H9 (cell line): ENCODE measurements around the gene TMEM204. TPM values are rescaled to one million over a fixed set of nuclear protein-coding genes. Genes with fewer than 3 reads are reported as not detected.

Experiments used
- DNase-seq: peaks from one replicate; pipeline ENCODE4 v3.0.0-alpha.2; 2017
- H2AFZ ChIP-seq: one replicate; pipeline ENCODE4 v1.6.1; 2013; ENCODE audit warnings: mild to moderate bottlenecking, low read length, control low read depth, moderate library complexity
- H2AK5ac ChIP-seq: 2 replicates; pipeline ENCODE4 v1.6.1; 2013; ENCODE audit warnings: low read length, control low read depth, mixed read lengths; ENCODE audit not compliant: insufficient read length
- H2BK120ac ChIP-seq: one replicate; pipeline ENCODE4 v1.6.1; 2013; ENCODE audit warnings: low read depth, mild to moderate bottlenecking, low read length, control low read depth, inconsistent platforms; ENCODE audit not compliant: poor library complexity, severe bottlenecking
- H2BK12ac ChIP-seq: 2 replicates; pipeline ENCODE4 v1.6.1; 2013; ENCODE audit warnings: low read length, control low read depth, mixed read lengths, low read depth; ENCODE audit not compliant: insufficient read length
- H2BK15ac ChIP-seq: 2 replicates; pipeline ENCODE4 v1.6.1; 2013; ENCODE audit warnings: low read depth, low read length, control low read depth
- H2BK20ac ChIP-seq: one replicate; pipeline ENCODE4 v1.6.1; 2013; ENCODE audit warnings: low read depth, mild to moderate bottlenecking, low read length, control low read depth, inconsistent platforms; ENCODE audit not compliant: poor library complexity, severe bottlenecking
- H2BK5ac ChIP-seq: 2 replicates; pipeline ENCODE4 v1.6.1; 2013; ENCODE audit warnings: low read length, control low read depth, mixed read lengths; ENCODE audit not compliant: insufficient read length
- H3K14ac ChIP-seq: 2 replicates; pipeline ENCODE4 v1.6.1; 2013; ENCODE audit warnings: low read length, control low read depth; ENCODE audit not compliant: insufficient read depth
- H3K18ac ChIP-seq: 2 replicates; pipeline ENCODE4 v1.6.1; 2013; ENCODE audit warnings: low read depth, mild to moderate bottlenecking, mixed read lengths, low read length, control low read depth; ENCODE audit not compliant: insufficient read length
- H3K23ac ChIP-seq: 2 replicates; pipeline ENCODE4 v1.6.1; 2013; ENCODE audit warnings: low read length, control low read depth, mixed read lengths, low read depth; ENCODE audit not compliant: insufficient read length
- H3K23me2 ChIP-seq: 2 replicates; pipeline ENCODE4 v1.6.1; 2013; ENCODE audit warnings: low read depth, mild to moderate bottlenecking, mixed read lengths, low read length, control low read depth; ENCODE audit not compliant: insufficient read length, poor library complexity, severe bottlenecking
- H3K27ac ChIP-seq: 2 replicates; pipeline ENCODE4 v1.5.1; 2013; ENCODE audit warnings: low read length, control low read depth, mixed read lengths, low read depth; ENCODE audit not compliant: insufficient read length
- H3K27me3 ChIP-seq: 2 replicates; pipeline ENCODE4 v1.6.1; 2013; ENCODE audit warnings: low read length, control low read depth, inconsistent platforms; ENCODE audit not compliant: insufficient read depth
- H3K4ac ChIP-seq: 2 replicates; pipeline ENCODE4 v1.6.1; 2013; ENCODE audit warnings: low read depth, mild to moderate bottlenecking, control low read depth, inconsistent platforms, low read length, moderate library complexity
- H3K4me1 ChIP-seq: 2 replicates; pipeline ENCODE4 v1.6.1; 2013; ENCODE audit warnings: low read length, control low read depth, inconsistent platforms; ENCODE audit not compliant: insufficient read depth
- H3K4me2 ChIP-seq: 2 replicates; pipeline ENCODE4 v1.6.1; 2013; ENCODE audit warnings: low read length, control low read depth, mixed read lengths; ENCODE audit not compliant: insufficient read length, insufficient read depth
- H3K56ac ChIP-seq: 2 replicates; pipeline ENCODE4 v1.6.1; 2013; ENCODE audit warnings: low read depth, mild to moderate bottlenecking, mixed read lengths, low read length, control low read depth; ENCODE audit not compliant: insufficient read length
- H3K79me1 ChIP-seq: 2 replicates; pipeline ENCODE4 v1.6.1; 2013; ENCODE audit warnings: low read depth, mild to moderate bottlenecking, moderate library complexity, low read length, control low read depth, inconsistent platforms; ENCODE audit not compliant: insufficient read depth, poor library complexity, severe bottlenecking
- H3K79me2 ChIP-seq: 2 replicates; pipeline ENCODE4 v1.6.1; 2013; ENCODE audit warnings: low read length, control low read depth, inconsistent platforms; ENCODE audit not compliant: insufficient read depth
- H3K9ac ChIP-seq: 2 replicates; pipeline ENCODE4 v1.6.1; 2013; ENCODE audit warnings: low read length, control low read depth, mixed read lengths; ENCODE audit not compliant: insufficient read length; ENCODE audit errors: extremely low read depth
- H3K9me3 ChIP-seq: one replicate; pipeline ENCODE4 v1.6.1; 2013; ENCODE audit warnings: low read depth, low read length, inconsistent platforms; ENCODE audit not compliant: control insufficient read depth
- H3T11ph ChIP-seq: one replicate; pipeline ENCODE4 v1.6.1; 2013; ENCODE audit warnings: mild to moderate bottlenecking, low read length, control low read depth, inconsistent platforms
- H4K20me1 ChIP-seq: one replicate; pipeline ENCODE4 v1.6.1; 2013; ENCODE audit not compliant: control insufficient read depth, insufficient read length, insufficient read depth
- H4K5ac ChIP-seq: 2 replicates; pipeline ENCODE4 v1.6.1; 2013; ENCODE audit warnings: low read depth, mild to moderate bottlenecking, mixed read lengths, low read length, control low read depth; ENCODE audit not compliant: insufficient read length
- H4K8ac ChIP-seq: replicated peaks from 2 replicates; pipeline ENCODE4 v1.6.1; 2013; ENCODE audit warnings: low read length, control low read depth, mixed read lengths, low read depth; ENCODE audit not compliant: insufficient read length
- H4K91ac ChIP-seq: 2 replicates; pipeline ENCODE4 v1.6.1; 2013; ENCODE audit warnings: low read depth, mild to moderate bottlenecking, moderate library complexity, mixed read lengths, low read length, control low read depth; ENCODE audit not compliant: insufficient read length
- H3K27ac Mint-ChIP-seq, 3 experiments: 2 replicates in 2 of 3; 3 replicates in 1 of 3; pipeline ENCODE4 v1.8.0; 2020 to 2021; ENCODE audit warnings: mixed read lengths in 3 of 3, mild to moderate bottlenecking in 1 of 3, moderate library complexity in 1 of 3
- H3K27me3 Mint-ChIP-seq: 2 replicates; pipeline ENCODE4 v1.8.0; 2021; ENCODE audit warnings: low read depth, mild to moderate bottlenecking, moderate library complexity, mixed read lengths
- H3K36me3 Mint-ChIP-seq, 3 experiments: 2 replicates in 2 of 3; 3 replicates in 1 of 3; pipeline ENCODE4 v1.8.0; 2020 to 2021; ENCODE audit warnings: low read depth in 3 of 3, mixed read lengths in 3 of 3; ENCODE audit not compliant: insufficient read depth in 1 of 3
- H3K4me1 Mint-ChIP-seq, 2 experiments: 2 replicates each; pipeline ENCODE4 v1.8.0; 2020; ENCODE audit warnings: mixed read lengths in 2 of 2
- H3K4me3 Mint-ChIP-seq, 2 experiments: 2 replicates in 1 of 2; 3 replicates in 1 of 2; pipeline ENCODE4 v1.8.0; 2020 to 2021; ENCODE audit warnings: mild to moderate bottlenecking in 2 of 2, mixed read lengths in 2 of 2, moderate library complexity in 1 of 2
- H3K9me3 Mint-ChIP-seq, 2 experiments: 2 replicates in 1 of 2; 3 replicates in 1 of 2; pipeline ENCODE4 v1.8.0; 2020; ENCODE audit warnings: mild to moderate bottlenecking in 2 of 2, mixed read lengths in 2 of 2, moderate library complexity in 1 of 2
- WGBS: extraction: QIAGEN DNeasy Blood & Tissue Kit; methylation state at CpG from one replicate; pipeline ENCODE4 v1.1.7; 2013; ENCODE audit warnings: missing lambda C conversion rate, low lambda C conversion rate, mixed read lengths; ENCODE audit not compliant: insufficient read length; ENCODE audit errors: extremely low coverage; 5-methylcytosine and 5-hydroxymethylcytosine counted together
- total RNA-seq: library from RNA; stranded (reverse); gene quantifications from 2 replicates; pipeline ENCODE4 v1.2.1, GENCODE V29; 2021
- TF ChIP-seq, protein P1 (sequence below): fragments of 200-600 bp; sonication (generic); conservative IDR thresholded peaks from 3 replicates; pipeline ENCODE4 v1.8.0; 2021; ENCODE audit warnings: antibody characterized with exemption, mild to moderate bottlenecking

TMEM204 gene
- total RNA-seq, 1 experiment from 2014 or later = not detected

DNA sequence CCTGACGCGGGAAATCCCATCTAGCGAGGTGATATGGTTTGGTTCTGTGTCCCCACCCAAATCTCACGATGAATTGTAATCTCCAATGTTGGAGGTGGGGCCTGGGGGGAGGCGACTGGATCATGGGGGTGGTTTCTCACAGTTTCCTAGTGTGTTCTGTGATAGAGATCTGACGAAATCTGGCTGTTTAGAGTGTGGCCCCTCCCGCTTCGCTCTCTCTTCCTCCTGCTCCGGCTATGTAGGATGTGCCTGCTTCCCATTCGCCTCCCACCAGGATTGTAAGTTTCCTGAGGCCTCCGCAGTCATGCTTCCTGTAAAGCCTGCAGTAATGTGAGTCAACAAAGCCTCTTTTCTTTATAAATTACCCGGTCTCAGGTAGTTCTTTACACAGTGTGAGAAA, 46.8 kb downstream of the TMEM204 start:
- Histone ChIP-seq H4K8ac (no peak overlapping the region), H2AFZ (no peak overlapping the region), H3T11ph (no peak overlapping the region), H3K23me2 (no peaks in the 10 kb centered on the region), H2BK5ac (no peak overlapping the region), H3K4me1 (no peaks in the 10 kb centered on the region), H3K18ac (no peak overlapping the region), H4K20me1 (no peaks in the 10 kb centered on the region), H4K91ac (no peak overlapping the region), H3K14ac (no peak overlapping the region), H4K5ac (no peak overlapping the region), H3K56ac (no peak overlapping the region), H2BK15ac (no peak overlapping the region), H3K79me2 (no peaks in the 10 kb centered on the region), H3K9me3 (no peaks in the 10 kb centered on the region), H2BK20ac (no peak overlapping the region), H3K79me1 (no peaks in the 10 kb centered on the region), H3K4me2 (no peak overlapping the region), H2BK12ac (no peak overlapping the region), H3K4ac (no peak overlapping the region), H3K9ac (no peak overlapping the region), H2AK5ac (no peak overlapping the region), H2BK120ac (no peak overlapping the region), H3K27ac (no peak overlapping the region), H3K27me3 (no peaks in the 10 kb centered on the region), H3K23ac (no peak overlapping the region)
- no CpG with 5 or more reads among the region's 12 CpGs for WGBS
- peaks cover 4 to 5% of the 10 kb centered on the region in 2 experiments; a peak in 2 of 5 replicates for H3K9me3 Mint-ChIP-seq
- no peaks in the 10 kb centered on the region for H3K4me1 Mint-ChIP-seq
- DNase-seq = no peak
- H3K27ac Mint-ChIP-seq = no peak overlapping the region; a peak in 1 of 7 replicates
- TF ChIP-seq, protein P1, sequence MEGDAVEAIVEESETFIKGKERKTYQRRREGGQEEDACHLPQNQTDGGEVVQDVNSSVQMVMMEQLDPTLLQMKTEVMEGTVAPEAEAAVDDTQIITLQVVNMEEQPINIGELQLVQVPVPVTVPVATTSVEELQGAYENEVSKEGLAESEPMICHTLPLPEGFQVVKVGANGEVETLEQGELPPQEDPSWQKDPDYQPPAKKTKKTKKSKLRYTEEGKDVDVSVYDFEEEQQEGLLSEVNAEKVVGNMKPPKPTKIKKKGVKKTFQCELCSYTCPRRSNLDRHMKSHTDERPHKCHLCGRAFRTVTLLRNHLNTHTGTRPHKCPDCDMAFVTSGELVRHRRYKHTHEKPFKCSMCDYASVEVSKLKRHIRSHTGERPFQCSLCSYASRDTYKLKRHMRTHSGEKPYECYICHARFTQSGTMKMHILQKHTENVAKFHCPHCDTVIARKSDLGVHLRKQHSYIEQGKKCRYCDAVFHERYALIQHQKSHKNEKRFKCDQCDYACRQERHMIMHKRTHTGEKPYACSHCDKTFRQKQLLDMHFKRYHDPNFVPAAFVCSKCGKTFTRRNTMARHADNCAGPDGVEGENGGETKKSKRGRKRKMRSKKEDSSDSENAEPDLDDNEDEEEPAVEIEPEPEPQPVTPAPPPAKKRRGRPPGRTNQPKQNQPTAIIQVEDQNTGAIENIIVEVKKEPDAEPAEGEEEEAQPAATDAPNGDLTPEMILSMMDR = no peak
- H3K27me3 Mint-ChIP-seq = no peaks in the 10 kb centered on the region
- no peak overlapping the region for H3K4me3 Mint-ChIP-seq
- H3K36me3 Mint-ChIP-seq = peaks cover 30 to 66% (median 59%) of the 10 kb centered on the region in 3 experiments
